Thoracic aorta (tissue), 2 donors: ENCODE results near the gene NEMP1. TPM values are rescaled to one million over a fixed set of nuclear protein-coding genes. Genes with fewer than 3 reads are reported as not detected.
A peak's percentile ranks its signal among the peaks of the same experiment; 100 is the strongest.

Source experiments
- ATAC-seq: fragments of 150-250 bp; one replicate; pipeline ENCODE4 v1.8.0; 2017; ENCODE audit warnings: low read depth; ENCODE audit not compliant: insufficient number of reproducible peaks, low FRiP score
- DNase-seq: peaks from one replicate; pipeline ENCODE4 v3.0.0-alpha.2; 2020; ENCODE audit warnings: low spot score
- H3K27ac ChIP-seq, 2 donors: fragments of 200-600 bp; sonication (generic); 1 replicate in 1 of 2; 2 replicates in 1 of 2; pipeline ENCODE4 v1.5.1; 2016; ENCODE audit warnings: mild to moderate bottlenecking in 2 of 2, moderate library complexity in 2 of 2
- H3K27me3 ChIP-seq: fragments of 200-600 bp; sonication (generic); replicated peaks from 2 replicates; pipeline ENCODE4 v1.6.0; 2016; ENCODE audit warnings: mild to moderate bottlenecking; ENCODE audit not compliant: insufficient read depth
- H3K36me3 ChIP-seq: fragments of 200-600 bp; sonication (generic); one replicate; pipeline ENCODE4 v1.5.1; 2016
- H3K4me1 ChIP-seq, 2 donors: fragments of 200-600 bp; sonication (generic); 1 replicate in 1 of 2; 2 replicates in 1 of 2; pipeline versions ENCODE4 v1.5.1 to v1.6.0; 2016; ENCODE audit warnings: low read depth in 2 of 2, mild to moderate bottlenecking in 1 of 2; ENCODE audit not compliant: control insufficient read depth in 1 of 2
- H3K4me3 ChIP-seq: fragments of 200-600 bp; sonication (generic); 2 replicates; pipeline ENCODE4 v1.5.1; 2016; ENCODE audit warnings: mild to moderate bottlenecking
- H3K9me3 ChIP-seq: fragments of 200-600 bp; sonication (generic); 2 replicates; pipeline ENCODE4 v1.5.1; 2016
- total RNA-seq, 2 donors: library from RNA; depleted of rRNA; stranded (reverse); fragments of >200 nt; gene quantifications; one replicate each; pipeline versions ENCODE4 v1.1.0 to v1.2.3, GENCODE V29; 2016
- TF ChIP-seq, protein P1 (sequence below): fragments of 200-600 bp; sonication (generic); IDR thresholded peaks from one replicate; pipeline ENCODE4 v1.5.1; 2019; ENCODE audit warnings: antibody characterized with exemption

Gene NEMP1
- total RNA-seq, result 1 to 10 TPM; 6.6 to 6.9 TPM

- ATAC-seq (peak; percentile 100), DNase-seq (peak; percentile 94)
- Histone ChIP-seq H3K27ac (peak within 1 kb of the TSS; percentile 81), H3K9me3 (no peaks in the 10 kb centered on the region), H3K36me3 (no peaks in the 10 kb centered on the region), H3K27me3 (no peaks in the 10 kb centered on the region), H3K4me3 (peak within 1 kb of the TSS; percentile 90), H3K4me1 (peaks cover 8 to 17% of the 10 kb centered on the region in 2 donors)
- TF ChIP-seq, protein P1, sequence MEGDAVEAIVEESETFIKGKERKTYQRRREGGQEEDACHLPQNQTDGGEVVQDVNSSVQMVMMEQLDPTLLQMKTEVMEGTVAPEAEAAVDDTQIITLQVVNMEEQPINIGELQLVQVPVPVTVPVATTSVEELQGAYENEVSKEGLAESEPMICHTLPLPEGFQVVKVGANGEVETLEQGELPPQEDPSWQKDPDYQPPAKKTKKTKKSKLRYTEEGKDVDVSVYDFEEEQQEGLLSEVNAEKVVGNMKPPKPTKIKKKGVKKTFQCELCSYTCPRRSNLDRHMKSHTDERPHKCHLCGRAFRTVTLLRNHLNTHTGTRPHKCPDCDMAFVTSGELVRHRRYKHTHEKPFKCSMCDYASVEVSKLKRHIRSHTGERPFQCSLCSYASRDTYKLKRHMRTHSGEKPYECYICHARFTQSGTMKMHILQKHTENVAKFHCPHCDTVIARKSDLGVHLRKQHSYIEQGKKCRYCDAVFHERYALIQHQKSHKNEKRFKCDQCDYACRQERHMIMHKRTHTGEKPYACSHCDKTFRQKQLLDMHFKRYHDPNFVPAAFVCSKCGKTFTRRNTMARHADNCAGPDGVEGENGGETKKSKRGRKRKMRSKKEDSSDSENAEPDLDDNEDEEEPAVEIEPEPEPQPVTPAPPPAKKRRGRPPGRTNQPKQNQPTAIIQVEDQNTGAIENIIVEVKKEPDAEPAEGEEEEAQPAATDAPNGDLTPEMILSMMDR, result no peak
These were observed at the start of gene NEMP1 for GRCh38 chr12:57078519-57079404. Gene NEMP1, minus strand, starts transcription at chr12:57078791. Its CDS starts 46 bp downstream, at chr12:57078745.

DNA sequence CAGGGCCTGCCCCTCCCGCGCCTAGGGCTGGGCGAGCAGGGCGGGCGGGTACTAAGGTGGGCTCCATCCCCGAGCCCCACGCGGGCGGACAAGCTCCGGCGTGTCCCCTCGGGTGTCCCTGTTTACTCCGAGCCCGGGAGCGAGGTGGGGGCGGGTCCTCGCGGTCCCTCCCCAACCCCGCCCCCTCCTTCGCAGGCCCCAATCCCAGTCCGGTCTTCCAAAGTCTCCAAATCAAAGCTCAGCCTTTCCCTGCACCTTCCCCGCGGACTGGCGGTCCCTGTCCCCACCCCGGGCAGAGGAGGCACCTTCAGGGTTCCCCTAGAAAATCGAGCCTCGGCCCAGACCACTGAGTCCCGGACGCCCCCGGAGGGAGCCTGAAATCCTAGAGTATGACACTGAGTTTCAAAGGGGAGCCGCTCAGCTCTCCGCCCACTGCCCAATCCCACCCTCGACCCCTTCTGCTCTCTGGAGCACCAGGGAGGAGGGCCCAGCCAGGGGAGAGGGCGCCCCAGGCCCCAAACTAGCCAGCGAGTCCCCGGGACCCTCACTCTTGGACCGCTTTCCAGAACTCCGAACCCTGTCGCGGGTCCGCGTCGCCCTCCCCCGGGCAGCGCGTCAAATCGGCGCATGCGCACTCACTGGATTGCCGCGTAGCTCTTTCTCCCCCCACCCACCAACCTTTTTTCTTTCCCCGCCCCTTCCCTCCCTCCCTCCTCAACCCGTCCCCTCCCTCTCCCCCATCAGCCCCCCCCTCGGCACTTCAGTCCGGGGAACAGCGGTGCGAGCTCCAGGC lies 49.3 kb upstream of the NEMP1 start, which contains the start of gene LRP1:
Gene LRP1, plus strand, starts transcription at position 758 of the 793 bp plus-strand sequence. CDS start 482 bp downstream, outside the sequence.
- DNase-seq (no peak), ATAC-seq (peak; percentile 47)
- Histone ChIP-seq H3K27me3 (no peaks in the 10 kb centered on the region), H3K4me1 (peaks cover 30 to 37% of the 10 kb centered on the region in 2 donors), H3K27ac (peak within 1 kb of the TSS; percentile 94 to 99), H3K9me3 (no peaks in the 10 kb centered on the region), H3K36me3 (no peaks in the 10 kb centered on the region), H3K4me3 (peak within 1 kb of the TSS; percentile 94)
- TF ChIP-seq, protein P1, result no peak

- H3K27me3 ChIP-seq, result no peaks in the 10 kb centered on the region
- DNase-seq (no peak), ATAC-seq (no peak)
- TF ChIP-seq, protein P1, result peak; percentile 25
- peak overlapping the region; percentile 94 to 99 for H3K27ac ChIP-seq
- H3K9me3 ChIP-seq, result no peaks in the 10 kb centered on the region
- peaks cover 23 to 30% of the 10 kb centered on the region in 2 donors for H3K4me1 ChIP-seq
- peak overlapping the region; percentile 94 for H3K4me3 ChIP-seq
- no peaks in the 10 kb centered on the region for H3K36me3 ChIP-seq
These were observed 48.6 kb upstream of the NEMP1 start for GRCh38 chr12:57127101-57127725.

DNA sequence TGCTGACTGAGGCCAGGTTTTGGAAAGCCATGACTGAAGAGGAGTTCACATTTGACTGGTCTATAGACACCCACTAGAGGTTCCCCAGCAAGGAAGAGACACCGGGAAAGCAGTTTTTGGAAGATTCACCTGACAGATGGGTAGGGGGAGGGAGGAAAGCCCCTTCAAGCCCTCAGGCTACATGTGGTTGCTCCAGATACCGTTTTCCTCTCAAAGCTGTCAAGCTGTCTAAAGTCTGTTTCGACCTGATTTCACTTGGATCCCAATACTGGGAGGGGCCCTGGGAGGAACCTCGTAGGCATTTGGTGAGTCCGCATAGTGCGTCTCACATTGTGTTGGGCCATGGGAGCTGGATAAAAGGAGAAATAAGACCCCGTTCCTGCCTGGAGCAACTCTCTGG lies 48.0 kb upstream of the NEMP1 start:
- H3K4me3 ChIP-seq, result peak overlapping the region; percentile 94
- H3K36me3 ChIP-seq, result no peaks in the 10 kb centered on the region
- H3K27ac ChIP-seq, result peak overlapping the region; percentile 94 to 99
- no peak for ATAC-seq
- DNase-seq, result no peak
- H3K4me1 ChIP-seq, result peaks cover 16 to 24% of the 10 kb centered on the region in 2 donors
- H3K9me3 ChIP-seq, result no peaks in the 10 kb centered on the region
- TF ChIP-seq, protein P1, result no peak
- no peaks in the 10 kb centered on the region for H3K27me3 ChIP-seq
